ENCODE measurements around the gene ACOT7. TPM values are rescaled to one million over a fixed set of nuclear protein-coding genes. Genes with fewer than 3 reads are reported as not detected.
A peak's percentile ranks its signal among the peaks of the same experiment; 100 is the strongest.

Gene ACOT7
- total RNA-seq, 1 donor from 2014 or later: 107 TPM

DNA sequence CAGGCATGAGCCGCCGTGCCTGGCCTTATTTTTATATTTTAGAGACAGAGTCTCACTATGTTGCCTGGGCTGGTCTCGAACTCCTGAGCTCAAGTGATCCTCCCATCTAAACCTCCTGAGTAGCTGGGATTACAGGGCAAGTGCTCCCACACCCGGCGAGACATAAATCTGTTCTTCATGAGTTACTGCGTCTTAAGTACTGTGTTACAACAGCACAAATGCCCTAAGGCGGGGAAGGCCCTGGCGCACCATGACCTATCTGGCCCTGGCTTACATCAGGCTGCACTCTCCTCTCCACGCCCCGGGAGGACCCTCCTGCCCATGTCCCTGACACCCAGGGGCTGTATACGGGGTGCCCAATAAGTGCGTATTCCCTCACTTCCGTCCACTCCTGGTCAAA is 136.9 kb downstream of the ACOT7 start:
- H3K4me3 Mint-ChIP-seq: peak overlapping the region; percentile 67
- TF ChIP-seq, protein P1, sequence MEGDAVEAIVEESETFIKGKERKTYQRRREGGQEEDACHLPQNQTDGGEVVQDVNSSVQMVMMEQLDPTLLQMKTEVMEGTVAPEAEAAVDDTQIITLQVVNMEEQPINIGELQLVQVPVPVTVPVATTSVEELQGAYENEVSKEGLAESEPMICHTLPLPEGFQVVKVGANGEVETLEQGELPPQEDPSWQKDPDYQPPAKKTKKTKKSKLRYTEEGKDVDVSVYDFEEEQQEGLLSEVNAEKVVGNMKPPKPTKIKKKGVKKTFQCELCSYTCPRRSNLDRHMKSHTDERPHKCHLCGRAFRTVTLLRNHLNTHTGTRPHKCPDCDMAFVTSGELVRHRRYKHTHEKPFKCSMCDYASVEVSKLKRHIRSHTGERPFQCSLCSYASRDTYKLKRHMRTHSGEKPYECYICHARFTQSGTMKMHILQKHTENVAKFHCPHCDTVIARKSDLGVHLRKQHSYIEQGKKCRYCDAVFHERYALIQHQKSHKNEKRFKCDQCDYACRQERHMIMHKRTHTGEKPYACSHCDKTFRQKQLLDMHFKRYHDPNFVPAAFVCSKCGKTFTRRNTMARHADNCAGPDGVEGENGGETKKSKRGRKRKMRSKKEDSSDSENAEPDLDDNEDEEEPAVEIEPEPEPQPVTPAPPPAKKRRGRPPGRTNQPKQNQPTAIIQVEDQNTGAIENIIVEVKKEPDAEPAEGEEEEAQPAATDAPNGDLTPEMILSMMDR (conservative IDR thresholded peaks at IDR 0.05): no peak

DNA sequence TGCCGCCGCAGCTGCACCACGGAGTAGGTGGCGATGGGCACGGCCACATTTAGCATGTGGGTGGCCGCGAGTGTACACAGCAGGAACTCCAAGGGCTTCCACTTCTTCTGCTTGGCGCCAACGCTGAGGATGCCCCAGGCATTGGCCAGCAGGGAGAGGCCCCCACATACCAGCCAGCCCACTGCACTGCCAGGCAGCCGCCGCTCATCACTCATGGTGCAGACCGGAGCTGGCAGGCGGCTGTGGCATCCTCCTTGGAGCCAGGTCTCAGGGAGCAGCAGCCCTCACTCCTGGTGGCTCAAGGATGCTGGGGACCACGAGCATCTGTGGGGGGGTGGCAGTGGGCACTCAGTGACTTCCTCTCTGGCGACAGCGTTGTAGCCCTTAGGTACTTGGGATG is 138.9 kb downstream of the ACOT7 start:
- Mint-ChIP-seq H3K36me3 (ENCODE audit: low read depth) (no peaks in the 10 kb centered on the region), H3K9me3 (no peaks in the 10 kb centered on the region), H3K27me3 (ENCODE audit: low read depth) (peaks cover 23% of the 10 kb centered on the region), H3K27ac (ENCODE audit: unreplicated experiment) (no peak overlapping the region), H3K4me1 (peaks cover 13% of the 10 kb centered on the region), H3K4me3 (no peak overlapping the region)
- TF ChIP-seq, protein P1 (conservative IDR thresholded peaks at IDR 0.05): no peak
- no peak for DNase-seq (ENCODE audit: low read depth, low spot score)

More for the DNA sequence above, 136.9 kb downstream of the ACOT7 start:
- H3K27me3 Mint-ChIP-seq (ENCODE audit: low read depth): peaks cover 7% of the 10 kb centered on the region
- H3K9me3 Mint-ChIP-seq: no peaks in the 10 kb centered on the region
- H3K4me1 Mint-ChIP-seq: peaks cover 17% of the 10 kb centered on the region
- no peaks in the 10 kb centered on the region for H3K36me3 Mint-ChIP-seq (ENCODE audit: low read depth)
- DNase-seq (ENCODE audit: low read depth, low spot score): no peak
- H3K27ac Mint-ChIP-seq (ENCODE audit: unreplicated experiment): no peak overlapping the region

DNA sequence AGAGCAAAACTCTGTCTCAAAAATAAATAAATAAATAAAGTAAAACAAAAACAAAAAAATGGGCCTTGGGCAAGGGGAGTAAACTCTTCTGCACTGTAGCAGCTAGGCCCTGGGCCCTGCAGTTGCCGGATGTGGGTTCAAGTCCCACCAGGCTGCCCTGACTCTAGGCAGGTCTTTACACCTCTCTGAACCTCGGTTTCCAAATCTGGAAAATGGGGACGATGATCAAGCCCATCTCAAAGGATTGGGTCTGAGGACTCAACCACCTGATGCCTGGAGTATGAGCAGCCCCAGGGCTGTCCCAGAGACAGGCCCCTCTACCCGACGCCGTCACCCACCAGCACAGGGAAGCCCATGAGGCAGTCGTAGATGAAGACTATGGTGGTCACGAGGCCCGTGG is 140.2 kb downstream of the ACOT7 start:
- H3K36me3 Mint-ChIP-seq (ENCODE audit: low read depth): no peaks in the 10 kb centered on the region
- peaks cover 6% of the 10 kb centered on the region for H3K4me1 Mint-ChIP-seq
- TF ChIP-seq, protein P1 (conservative IDR thresholded peaks at IDR 0.05): no peak
- peaks cover 29% of the 10 kb centered on the region for H3K27me3 Mint-ChIP-seq (ENCODE audit: low read depth)
- no peak overlapping the region for H3K4me3 Mint-ChIP-seq
- H3K9me3 Mint-ChIP-seq: no peaks in the 10 kb centered on the region
- no peak for DNase-seq (ENCODE audit: low read depth, low spot score)
- H3K27ac Mint-ChIP-seq (ENCODE audit: unreplicated experiment): no peak overlapping the region

DNA sequence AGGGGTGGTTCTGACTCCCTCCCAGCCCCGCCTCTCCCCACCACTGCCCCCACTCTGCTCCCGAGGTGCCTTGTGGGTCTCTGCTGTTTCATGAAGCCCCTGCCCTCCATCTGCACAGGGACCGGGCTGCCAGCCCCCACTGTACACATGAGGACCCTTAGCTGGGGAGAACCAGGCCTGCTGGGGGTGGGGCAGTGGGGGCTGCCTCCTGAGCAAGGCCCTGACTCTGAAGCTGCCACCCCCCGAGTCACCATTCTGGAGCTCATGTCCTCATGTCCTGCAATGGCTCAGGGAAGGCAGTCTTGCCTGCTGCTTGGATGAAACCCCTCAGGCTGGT is 141.2 kb downstream of the ACOT7 start:
- Mint-ChIP-seq H3K27me3 (ENCODE audit: low read depth) (peaks cover 40% of the 10 kb centered on the region), H3K27ac (ENCODE audit: unreplicated experiment) (no peak overlapping the region), H3K4me3 (no peak overlapping the region), H3K9me3 (no peaks in the 10 kb centered on the region), H3K36me3 (ENCODE audit: low read depth) (no peaks in the 10 kb centered on the region), H3K4me1 (peaks cover 7% of the 10 kb centered on the region)
- no peak for DNase-seq (ENCODE audit: low read depth, low spot score)
- TF ChIP-seq, protein P1 (conservative IDR thresholded peaks at IDR 0.05): no peak

DNA sequence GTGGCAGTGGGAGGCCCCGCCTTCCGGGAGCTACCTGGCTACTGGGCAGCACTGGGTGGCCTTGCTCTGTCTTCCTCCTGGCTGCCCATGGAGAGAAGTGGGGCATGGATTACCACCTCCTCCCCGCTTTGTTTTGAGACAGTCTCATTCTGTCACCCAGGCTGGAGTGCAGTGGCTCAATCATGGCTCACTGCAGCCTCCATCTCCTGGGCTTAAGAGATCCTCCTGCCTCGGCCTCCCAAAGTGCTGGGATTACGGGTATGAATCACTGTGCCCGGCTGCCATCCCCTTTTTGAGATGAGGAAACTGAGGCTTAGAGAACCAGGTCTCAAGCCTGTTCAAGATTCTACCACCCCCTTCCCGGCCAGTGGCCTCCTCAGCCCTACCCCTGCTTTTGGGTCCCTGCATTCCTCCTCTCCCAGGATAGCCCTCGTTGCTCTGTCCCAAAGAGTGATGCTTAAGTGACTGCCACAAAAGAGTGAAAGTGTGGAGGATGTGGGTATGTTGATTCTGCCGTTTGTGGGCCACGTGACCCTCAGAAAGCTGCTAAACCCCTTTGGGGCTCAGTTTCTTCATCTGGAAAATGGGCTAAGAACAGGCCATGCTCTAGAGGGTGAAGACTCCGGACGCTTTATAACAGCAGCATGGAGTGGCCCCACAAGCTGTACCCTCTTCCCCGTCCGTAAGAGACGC is 141.7 kb downstream of the ACOT7 start:
- Mint-ChIP-seq H3K4me1 (peaks cover 11% of the 10 kb centered on the region), H3K4me3 (peak overlapping the region; percentile 67), H3K27ac (ENCODE audit: unreplicated experiment) (no peak overlapping the region), H3K36me3 (ENCODE audit: low read depth) (no peaks in the 10 kb centered on the region), H3K9me3 (no peaks in the 10 kb centered on the region), H3K27me3 (ENCODE audit: low read depth) (peaks cover 45% of the 10 kb centered on the region)
- DNase-seq (ENCODE audit: low read depth, low spot score): no peak
- TF ChIP-seq, protein P1 (conservative IDR thresholded peaks at IDR 0.05): no peak

All from neural crest cell (in vitro differentiated cells).